Fibroblast of villous mesenchyme (primary cell): ENCODE measurements around the gene FAM193B. TPM values are rescaled to one million over a fixed set of nuclear protein-coding genes. Genes with fewer than 3 reads are reported as not detected.
A peak's percentile ranks its signal among the peaks of the same experiment; 100 is the strongest.

ENCODE experiments used
- DNase-seq: peaks from one replicate; pipeline ENCODE4 v3.0.0-alpha.2; 2010; ENCODE audit warnings: low read depth
- H3K4me3 ChIP-seq: 2 replicates; pipeline ENCODE4 v1.5.1; 2011; ENCODE audit warnings: low read depth, mild to moderate bottlenecking, low read length
- total RNA-seq: library from RNA; depleted of rRNA; stranded (reverse); fragments of >200 nt; gene quantifications from 2 replicates; pipeline ENCODE4 v1.2.3, GENCODE V29; 2012
- TF ChIP-seq, protein P1 (sequence below): IDR thresholded peaks from 2 replicates; pipeline ENCODE4 v1.5.1; 2012; ENCODE audit warnings: low read depth, mild to moderate bottlenecking, low read length; ENCODE audit not compliant: insufficient read depth

The FAM193B gene
- total RNA-seq, 1 donor: 26.3 TPM

DNA sequence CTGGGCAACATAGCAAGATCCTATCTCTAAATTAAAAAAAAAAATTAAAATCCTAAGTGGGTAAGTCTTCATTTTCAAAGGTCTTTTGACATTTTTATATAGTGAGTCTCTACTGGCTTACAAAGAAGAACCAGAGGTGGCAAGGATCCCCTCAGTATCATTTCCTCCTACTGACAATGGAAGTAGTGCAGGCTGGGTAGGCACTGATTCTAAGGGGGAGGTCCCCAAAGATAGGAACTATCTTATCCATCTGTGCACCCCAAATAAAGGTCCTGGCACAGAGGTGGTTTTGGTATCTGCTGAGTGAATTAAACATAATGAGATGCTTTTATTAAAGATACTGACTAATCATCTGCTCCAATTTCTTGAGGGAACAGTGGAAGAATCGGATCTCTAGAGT is 4.2 kb downstream of the FAM193B start:
- no peak for DNase-seq
- TF ChIP-seq, protein P1, sequence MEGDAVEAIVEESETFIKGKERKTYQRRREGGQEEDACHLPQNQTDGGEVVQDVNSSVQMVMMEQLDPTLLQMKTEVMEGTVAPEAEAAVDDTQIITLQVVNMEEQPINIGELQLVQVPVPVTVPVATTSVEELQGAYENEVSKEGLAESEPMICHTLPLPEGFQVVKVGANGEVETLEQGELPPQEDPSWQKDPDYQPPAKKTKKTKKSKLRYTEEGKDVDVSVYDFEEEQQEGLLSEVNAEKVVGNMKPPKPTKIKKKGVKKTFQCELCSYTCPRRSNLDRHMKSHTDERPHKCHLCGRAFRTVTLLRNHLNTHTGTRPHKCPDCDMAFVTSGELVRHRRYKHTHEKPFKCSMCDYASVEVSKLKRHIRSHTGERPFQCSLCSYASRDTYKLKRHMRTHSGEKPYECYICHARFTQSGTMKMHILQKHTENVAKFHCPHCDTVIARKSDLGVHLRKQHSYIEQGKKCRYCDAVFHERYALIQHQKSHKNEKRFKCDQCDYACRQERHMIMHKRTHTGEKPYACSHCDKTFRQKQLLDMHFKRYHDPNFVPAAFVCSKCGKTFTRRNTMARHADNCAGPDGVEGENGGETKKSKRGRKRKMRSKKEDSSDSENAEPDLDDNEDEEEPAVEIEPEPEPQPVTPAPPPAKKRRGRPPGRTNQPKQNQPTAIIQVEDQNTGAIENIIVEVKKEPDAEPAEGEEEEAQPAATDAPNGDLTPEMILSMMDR: no peak
- no peak overlapping the region for H3K4me3 ChIP-seq

DNA sequence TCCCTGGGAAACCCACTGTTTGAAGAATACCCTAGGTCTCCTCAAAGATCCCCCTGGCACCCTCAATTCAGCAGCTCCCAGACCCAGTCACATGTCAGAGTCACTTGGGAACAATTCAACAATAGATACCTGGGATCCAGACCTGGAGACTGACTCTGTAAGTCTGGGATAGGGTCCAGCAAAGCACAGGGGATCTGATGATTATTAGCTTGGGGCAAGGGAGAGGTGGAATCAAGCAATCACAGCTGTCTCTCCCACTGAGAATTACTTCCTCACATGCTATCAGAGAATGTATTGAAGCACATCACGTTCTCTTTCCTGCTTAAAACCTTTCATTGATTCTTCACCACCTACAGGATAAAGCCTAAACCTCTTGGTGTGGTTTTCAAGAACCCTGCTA is 5.9 kb downstream of the FAM193B start:
- TF ChIP-seq, protein P1: no peak
- H3K4me3 ChIP-seq: no peak overlapping the region
- no peak for DNase-seq

DNA sequence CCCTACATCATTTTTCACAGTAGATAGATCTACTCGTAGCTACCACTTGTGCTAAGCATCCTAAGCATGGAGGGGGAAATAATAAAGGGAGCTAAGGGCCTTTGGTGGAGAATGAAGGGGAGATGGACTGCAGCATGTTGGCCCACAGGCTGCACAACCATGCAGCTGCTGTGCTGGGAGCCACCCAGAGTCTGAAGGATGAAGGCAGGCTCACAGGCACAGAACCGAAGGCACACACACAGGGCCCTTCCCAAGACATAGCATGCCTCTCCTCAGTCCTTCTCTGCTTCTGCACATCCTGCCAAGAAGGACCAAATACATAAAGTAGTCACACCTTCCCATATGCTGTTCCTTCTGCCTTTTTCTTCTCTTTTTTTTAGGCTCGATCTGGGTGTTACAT is 6.6 kb downstream of the FAM193B start:
- TF ChIP-seq, protein P1: no peak
- no peak overlapping the region for H3K4me3 ChIP-seq
- no peak for DNase-seq

DNA sequence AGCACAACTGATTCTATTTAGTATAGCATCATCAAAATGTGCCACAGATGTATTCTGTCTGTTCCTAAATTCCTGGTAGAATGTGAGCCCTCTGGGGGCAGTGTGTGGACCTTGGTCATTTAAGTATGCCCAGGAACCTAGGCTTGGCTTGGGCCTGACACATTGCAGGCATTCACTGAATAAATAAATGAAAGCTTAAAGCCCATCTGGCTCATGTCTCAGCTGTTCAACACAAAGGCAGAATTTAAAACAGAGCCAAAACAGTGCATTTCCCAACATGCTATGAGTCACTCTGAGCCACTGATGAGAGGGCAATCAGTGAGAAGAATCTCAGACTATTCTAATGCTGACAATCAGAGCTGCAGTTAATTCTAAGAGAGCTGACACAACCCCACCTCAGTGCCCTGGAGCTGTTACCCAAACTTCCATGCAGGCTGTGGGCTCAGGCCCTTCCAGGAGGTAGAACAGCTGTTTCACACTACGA is 8.1 kb downstream of the FAM193B start:
- peak; percentile 100 for DNase-seq
- no peak overlapping the region for H3K4me3 ChIP-seq
- TF ChIP-seq, protein P1: no peak

DNA sequence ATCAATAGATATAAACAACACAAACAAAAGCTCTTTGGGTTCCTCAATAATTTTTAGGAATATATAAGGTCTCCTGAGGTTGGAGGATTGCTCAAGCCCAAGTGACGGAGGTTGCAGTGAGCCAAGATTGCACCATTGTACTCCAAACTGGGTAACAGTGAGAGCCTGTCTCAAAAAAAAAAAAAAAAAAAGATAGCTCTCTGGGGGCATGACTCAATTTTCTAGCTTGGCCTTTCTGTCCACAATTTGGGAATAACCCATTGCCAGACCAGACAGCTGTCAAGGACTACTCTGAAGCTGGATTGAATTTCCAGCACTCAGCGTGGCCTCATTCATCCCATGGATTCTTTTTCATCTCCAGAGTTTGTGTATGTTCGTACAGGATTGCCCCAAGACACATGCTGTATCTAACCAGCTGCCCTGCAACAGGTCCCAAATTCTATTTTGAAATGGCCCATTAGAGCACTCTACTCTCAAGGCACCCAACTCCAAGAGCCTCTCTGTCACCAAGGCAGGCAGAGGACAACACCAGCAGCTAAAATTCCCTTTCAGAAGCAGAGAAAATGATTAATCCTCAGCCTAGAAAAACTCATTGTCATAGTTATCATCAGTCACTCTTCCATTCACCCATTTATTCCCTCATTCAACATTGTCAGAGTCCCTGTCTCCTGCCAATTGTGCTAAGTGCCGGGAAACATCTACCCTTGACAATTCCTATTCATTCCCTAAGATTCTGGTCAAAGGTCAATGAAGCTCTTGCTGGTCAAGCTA is 8.7 kb downstream of the FAM193B start:
- H3K4me3 ChIP-seq: no peak overlapping the region
- TF ChIP-seq, protein P1: no peak
- DNase-seq: peak; percentile 96

DNA sequence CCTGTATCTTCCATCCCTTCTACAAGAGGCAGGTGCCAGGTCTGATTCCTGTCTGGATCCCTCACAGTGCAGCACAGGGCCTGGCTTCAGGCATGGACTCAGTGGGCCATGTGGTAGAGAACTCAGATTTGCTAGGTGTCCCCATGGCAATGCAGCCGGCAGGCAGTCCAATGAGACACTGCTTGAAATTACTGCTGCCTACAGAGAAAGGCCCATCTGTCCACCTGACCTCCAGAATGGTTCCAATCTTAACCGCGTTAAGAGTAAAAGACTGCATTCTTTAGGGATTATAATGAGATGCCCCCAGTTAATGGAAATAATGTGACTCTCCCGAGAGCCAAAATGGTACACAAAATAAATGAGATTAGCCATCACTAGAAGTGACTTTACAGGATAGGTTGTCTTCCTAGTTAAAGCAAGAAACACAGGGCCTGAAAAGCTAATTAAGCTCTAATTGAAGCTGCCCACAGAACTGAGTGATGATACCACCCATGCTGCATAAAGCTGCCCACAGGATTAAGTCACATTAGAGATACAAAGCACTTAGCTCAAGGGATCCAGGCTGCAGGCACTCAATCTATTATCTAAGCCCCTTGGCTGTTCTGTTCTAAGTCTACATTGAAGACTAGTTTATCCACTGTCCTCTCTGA is 11.4 kb downstream of the FAM193B start:
- TF ChIP-seq, protein P1: no peak
- no peak for DNase-seq
- no peak overlapping the region for H3K4me3 ChIP-seq
